ENCODE data around the gene JAKMIP2. TPM values are rescaled to one million over a fixed set of nuclear protein-coding genes. Genes with fewer than 3 reads are reported as not detected.

The JAKMIP2 gene
- polyA plus RNA-seq, 1 of the 3 experiments (the other 2 are of a cell fraction): 2.1 TPM

GRCh38 chr5:147796556-147797308 is 14.2 kb upstream of the JAKMIP2 start:
- DNase-seq: no peak
- H3K4me2 ChIP-seq: no peak overlapping the region
- H2AFZ ChIP-seq (ENCODE audit: low read depth): no peak overlapping the region
- no peak overlapping the region for H3K9ac ChIP-seq
- POLR2A ChIA-PET: no interaction called here
- no peaks in the 10 kb centered on the region for H4K20me1 ChIP-seq (ENCODE audit: insufficient read depth)
- 57% methylated on average over 6 of the region's 6 CpGs for WGBS (ENCODE audit: low lambda C conversion rate)
- no peak for TF ChIP-seq REST (IDR thresholded peaks at IDR 0.05; ENCODE audit: low read depth, low read length)
- TF ChIP-seq RXRA (IDR thresholded peaks at IDR 0.05; ENCODE audit: borderline replicate concordance, low read depth): no peak
- no peak for TF ChIP-seq MEF2A (IDR thresholded peaks at IDR 0.05; ENCODE audit: borderline replicate concordance, low read depth)
- TF ChIP-seq EZH2phosphoT487 (IDR thresholded peaks at IDR 0.05; ENCODE audit: borderline replicate concordance, low read depth): no peak
- TF ChIP-seq SMC3 (IDR thresholded peaks at IDR 0.05; ENCODE audit: low read depth, low read length): no peak
- no peak for TF ChIP-seq CHD2 (IDR thresholded peaks at IDR 0.05; ENCODE audit: low read length, partially characterized antibody)
- TF ChIP-seq USF1 (IDR thresholded peaks at IDR 0.05; ENCODE audit: borderline replicate concordance, low read depth): no peak
- no peak for TF ChIP-seq FOXJ3 (CRISPR knock-in tag; IDR thresholded peaks at IDR 0.05)
- TF ChIP-seq NRF1 (IDR thresholded peaks at IDR 0.05; ENCODE audit: low read depth, low read length): no peak
- no peak for TF ChIP-seq EP300 (IDR thresholded peaks at IDR 0.05; ENCODE audit: borderline replicate concordance in 1 of 2, low read depth in 1 of 2, low read length in 1 of 2)
- TF ChIP-seq CTCF (IDR thresholded peaks at IDR 0.05): no peak
- no peak for TF ChIP-seq RCOR1 (IDR thresholded peaks at IDR 0.05; ENCODE audit: low read length)
- no peak for TF ChIP-seq TAF1 (IDR thresholded peaks at IDR 0.05; ENCODE audit: borderline replicate concordance, low read depth, low read length)
- no peak for TF ChIP-seq FOSL2 (IDR thresholded peaks at IDR 0.05; ENCODE audit: borderline replicate concordance, low read depth)
- no peak for TF ChIP-seq GABPA (IDR thresholded peaks at IDR 0.05; ENCODE audit: low read depth)
- TF ChIP-seq TEAD4 (IDR thresholded peaks at IDR 0.05; ENCODE audit: borderline replicate concordance, insufficient read depth): no peak
- TF ChIP-seq ELF1 (IDR thresholded peaks at IDR 0.05): no peak
- no peak for TF ChIP-seq JUND (IDR thresholded peaks at IDR 0.05)
- H3K9me3 ChIP-seq: no peaks in the 10 kb centered on the region
- no peaks in the 10 kb centered on the region for H3K36me3 ChIP-seq (replicated peaks in 1 of 2; ENCODE audit: control insufficient read depth in 1 of 2, insufficient read depth in 2 of 2, low read length in 1 of 2)
- no peaks in the 10 kb centered on the region for H3K79me2 ChIP-seq (ENCODE audit: insufficient read depth)
- no peaks in the 10 kb centered on the region for H3K27me3 ChIP-seq (ENCODE audit: insufficient read depth)
- H3K4me3 ChIP-seq (ENCODE audit: low read depth in 2 of 2, low read length in 1 of 2): no peak overlapping the region
- no peaks in the 10 kb centered on the region for H3K9me2 ChIP-seq
- no peaks in the 10 kb centered on the region for H3F3A ChIP-seq (replicated peaks; ENCODE audit: insufficient read depth)
- no peaks in the 10 kb centered on the region for H3K4me1 ChIP-seq (ENCODE audit: control insufficient read depth in 1 of 2, insufficient read depth in 2 of 2, low read depth in 1 of 2, low read length in 1 of 2)
- no peak overlapping the region for H3K27ac ChIP-seq (ENCODE audit: low read depth in 2 of 2, low read length in 1 of 2)
- CTCF ChIA-PET: interaction anchor here (1.2 to 3.3 kb wide), 2 partner anchors 26 to 169 kb away, joined by 4 to 11 read pairs; no protein-coding TSS in a partner anchor
